ENCODE data around the gene FGF19.
"Not testable (repeated sequence)": the region's sequence is repeated elsewhere in the genome, so short reads cannot be mapped to it uniquely, and the experiment has no call there.

FGF19 gene

GRCh38 chr11:69695995-69696394 is 7.8 kb downstream of the FGF19 start:
- DNase-seq (ENCODE audit: low spot score), result not testable (repeated sequence)

GRCh38 chr11:69695581-69695980 is 8.2 kb downstream of the FGF19 start:
- DNase-seq (ENCODE audit: low spot score), result no peak

GRCh38 chr11:69694781-69695180 is 9.0 kb downstream of the FGF19 start:
- no peak for DNase-seq (ENCODE audit: low spot score)

GRCh38 chr11:69692422-69692821 is 11.4 kb downstream of the FGF19 start:
- DNase-seq (ENCODE audit: low spot score), result no peak

GRCh38 chr11:69691463-69691862 is 12.4 kb downstream of the FGF19 start:
- DNase-seq (ENCODE audit: low spot score), result no peak

GRCh38 chr11:69689484-69690319 is 14.1 kb downstream of the FGF19 start:
- no peak for DNase-seq (ENCODE audit: low spot score)

- DNase-seq (ENCODE audit: low spot score), result not testable (repeated sequence)
Measured at GRCh38 chr11:69687969-69688771, 15.7 kb downstream of the FGF19 start.

GRCh38 chr11:69686856-69687255 is 17.0 kb downstream of the FGF19 start:
- DNase-seq (ENCODE audit: low spot score), result no peak

GRCh38 chr11:69686452-69686851 is 17.4 kb downstream of the FGF19 start:
- no peak for DNase-seq (ENCODE audit: low spot score)

GRCh38 chr11:69685348-69685747 is 18.5 kb downstream of the FGF19 start:
- no peak for DNase-seq (ENCODE audit: low spot score)

GRCh38 chr11:69684651-69685050 is 19.2 kb downstream of the FGF19 start:
- DNase-seq (ENCODE audit: low spot score), result no peak

- DNase-seq (ENCODE audit: low spot score), result no peak
Measured at GRCh38 chr11:69683764-69684333, 20.0 kb downstream of the FGF19 start.

GRCh38 chr11:69682681-69683326 is 21.0 kb downstream of the FGF19 start:
- peak; percentile 8 for DNase-seq (ENCODE audit: low spot score)

- DNase-seq (ENCODE audit: low spot score), result peak; percentile 25
Measured at GRCh38 chr11:69682221-69682620, 21.6 kb downstream of the FGF19 start.

- peak; percentile 25 for DNase-seq (ENCODE audit: low spot score)
Measured at GRCh38 chr11:69680688-69681087, 23.1 kb downstream of the FGF19 start.

GRCh38 chr11:69677749-69678148 is 26.1 kb downstream of the FGF19 start:
- no peak for DNase-seq (ENCODE audit: low spot score)

- peak; percentile 98 for DNase-seq (ENCODE audit: low spot score)
Measured at GRCh38 chr11:69674886-69675714, 28.7 kb downstream of the FGF19 start, which contains the start of gene LTO1. Gene LTO1 (minus strand): TSS chr11:69675353. CDS start chr11:69675239, 114 bp downstream.

GRCh38 chr11:69674267-69674885 is 29.4 kb downstream of the FGF19 start:
- DNase-seq (ENCODE audit: low spot score), result no peak

- DNase-seq (ENCODE audit: low spot score), result no peak
Measured at GRCh38 chr11:69671734-69672465, 31.9 kb downstream of the FGF19 start.
